Measurements from ENCODE around the gene NACC1.
A peak's percentile ranks its signal among the peaks of the same experiment; 100 is the strongest.

Gene NACC1

GRCh38 chr19:13163609-13164342 is 45.7 kb downstream of the NACC1 start (continued):
- peak; percentile 75 for TF ChIP-seq PRDM10 (tag by site-specific recombination; IDR thresholded peaks at IDR 0.05)
- no peak for TF ChIP-seq ZNF660 (tag by site-specific recombination; IDR thresholded peaks at IDR 0.05)
- peak; percentile 40; the same call in 1 of the 2 replicates for TF ChIP-seq ZFHX2 (tag by site-specific recombination; conservative IDR thresholded peaks at IDR 0.05)
- TF ChIP-seq ZBTB49 (tag by site-specific recombination; IDR thresholded peaks at IDR 0.05; ENCODE audit: low read depth): no peak
- no peak for TF ChIP-seq ZNF239 (tag by site-specific recombination; IDR thresholded peaks at IDR 0.05)
- 0 out of 2 replicates have a peak, but pooled peaks have one; percentile 7 for TF ChIP-seq ZNF2 (tag by site-specific recombination; IDR thresholded peaks at IDR 0.05)
- TF ChIP-seq, protein P1, sequence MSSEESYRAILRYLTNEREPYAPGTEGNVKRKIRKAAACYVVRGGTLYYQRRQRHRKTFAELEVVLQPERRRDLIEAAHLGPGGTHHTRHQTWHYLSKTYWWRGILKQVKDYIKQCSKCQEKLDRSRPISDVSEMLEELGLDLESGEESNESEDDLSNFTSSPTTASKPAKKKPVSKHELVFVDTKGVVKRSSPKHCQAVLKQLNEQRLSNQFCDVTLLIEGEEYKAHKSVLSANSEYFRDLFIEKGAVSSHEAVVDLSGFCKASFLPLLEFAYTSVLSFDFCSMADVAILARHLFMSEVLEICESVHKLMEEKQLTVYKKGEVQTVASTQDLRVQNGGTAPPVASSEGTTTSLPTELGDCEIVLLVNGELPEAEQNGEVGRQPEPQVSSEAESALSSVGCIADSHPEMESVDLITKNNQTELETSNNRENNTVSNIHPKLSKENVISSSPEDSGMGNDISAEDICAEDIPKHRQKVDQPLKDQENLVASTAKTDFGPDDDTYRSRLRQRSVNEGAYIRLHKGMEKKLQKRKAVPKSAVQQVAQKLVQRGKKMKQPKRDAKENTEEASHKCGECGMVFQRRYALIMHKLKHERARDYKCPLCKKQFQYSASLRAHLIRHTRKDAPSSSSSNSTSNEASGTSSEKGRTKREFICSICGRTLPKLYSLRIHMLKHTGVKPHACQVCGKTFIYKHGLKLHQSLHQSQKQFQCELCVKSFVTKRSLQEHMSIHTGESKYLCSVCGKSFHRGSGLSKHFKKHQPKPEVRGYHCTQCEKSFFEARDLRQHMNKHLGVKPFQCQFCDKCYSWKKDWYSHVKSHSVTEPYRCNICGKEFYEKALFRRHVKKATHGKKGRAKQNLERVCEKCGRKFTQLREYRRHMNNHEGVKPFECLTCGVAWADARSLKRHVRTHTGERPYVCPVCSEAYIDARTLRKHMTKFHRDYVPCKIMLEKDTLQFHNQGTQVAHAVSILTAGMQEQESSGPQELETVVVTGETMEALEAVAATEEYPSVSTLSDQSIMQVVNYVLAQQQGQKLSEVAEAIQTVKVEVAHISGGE (tag by site-specific recombination; conservative IDR thresholded peaks at IDR 0.05; ENCODE audit: low read depth): no peak
- TF ChIP-seq, protein P2, sequence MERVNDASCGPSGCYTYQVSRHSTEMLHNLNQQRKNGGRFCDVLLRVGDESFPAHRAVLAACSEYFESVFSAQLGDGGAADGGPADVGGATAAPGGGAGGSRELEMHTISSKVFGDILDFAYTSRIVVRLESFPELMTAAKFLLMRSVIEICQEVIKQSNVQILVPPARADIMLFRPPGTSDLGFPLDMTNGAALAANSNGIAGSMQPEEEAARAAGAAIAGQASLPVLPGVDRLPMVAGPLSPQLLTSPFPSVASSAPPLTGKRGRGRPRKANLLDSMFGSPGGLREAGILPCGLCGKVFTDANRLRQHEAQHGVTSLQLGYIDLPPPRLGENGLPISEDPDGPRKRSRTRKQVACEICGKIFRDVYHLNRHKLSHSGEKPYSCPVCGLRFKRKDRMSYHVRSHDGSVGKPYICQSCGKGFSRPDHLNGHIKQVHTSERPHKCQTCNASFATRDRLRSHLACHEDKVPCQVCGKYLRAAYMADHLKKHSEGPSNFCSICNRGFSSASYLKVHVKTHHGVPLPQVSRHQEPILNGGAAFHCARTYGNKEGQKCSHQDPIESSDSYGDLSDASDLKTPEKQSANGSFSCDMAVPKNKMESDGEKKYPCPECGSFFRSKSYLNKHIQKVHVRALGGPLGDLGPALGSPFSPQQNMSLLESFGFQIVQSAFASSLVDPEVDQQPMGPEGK (tag by site-specific recombination; IDR thresholded peaks at IDR 0.05): peak; percentile 63
- no peak for TF ChIP-seq ZNF274 (IDR thresholded peaks at IDR 0.05; ENCODE audit: low read length)
- no peak for TF ChIP-seq ZNF274 (tag by site-specific recombination; IDR thresholded peaks at IDR 0.05; ENCODE audit: borderline replicate concordance)
- no peak for TF ChIP-seq KLF8 (tag by site-specific recombination; IDR thresholded peaks at IDR 0.05)
- TF ChIP-seq FEZF1 (tag by site-specific recombination; IDR thresholded peaks at IDR 0.05): peak; percentile 38; the same call in 1 of the 2 replicates
- TF ChIP-seq ZNF76 (tag by site-specific recombination; IDR thresholded peaks at IDR 0.05; ENCODE audit: borderline replicate concordance, low read depth): peak; percentile 84
- TF ChIP-seq HIC1 (tag by site-specific recombination; IDR thresholded peaks at IDR 0.05): peak; percentile 90
- TF ChIP-seq, protein P3, sequence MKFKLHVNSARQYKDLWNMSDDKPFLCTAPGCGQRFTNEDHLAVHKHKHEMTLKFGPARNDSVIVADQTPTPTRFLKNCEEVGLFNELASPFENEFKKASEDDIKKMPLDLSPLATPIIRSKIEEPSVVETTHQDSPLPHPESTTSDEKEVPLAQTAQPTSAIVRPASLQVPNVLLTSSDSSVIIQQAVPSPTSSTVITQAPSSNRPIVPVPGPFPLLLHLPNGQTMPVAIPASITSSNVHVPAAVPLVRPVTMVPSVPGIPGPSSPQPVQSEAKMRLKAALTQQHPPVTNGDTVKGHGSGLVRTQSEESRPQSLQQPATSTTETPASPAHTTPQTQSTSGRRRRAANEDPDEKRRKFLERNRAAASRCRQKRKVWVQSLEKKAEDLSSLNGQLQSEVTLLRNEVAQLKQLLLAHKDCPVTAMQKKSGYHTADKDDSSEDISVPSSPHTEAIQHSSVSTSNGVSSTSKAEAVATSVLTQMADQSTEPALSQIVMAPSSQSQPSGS (tag by site-specific recombination; IDR thresholded peaks at IDR 0.05; ENCODE audit: low read depth): 0 out of 2 replicates have a peak, but pooled peaks have one; percentile 36
- peak; percentile 13 for TF ChIP-seq ZEB2 (tag by site-specific recombination; IDR thresholded peaks at IDR 0.05)
- TF ChIP-seq, protein P4, sequence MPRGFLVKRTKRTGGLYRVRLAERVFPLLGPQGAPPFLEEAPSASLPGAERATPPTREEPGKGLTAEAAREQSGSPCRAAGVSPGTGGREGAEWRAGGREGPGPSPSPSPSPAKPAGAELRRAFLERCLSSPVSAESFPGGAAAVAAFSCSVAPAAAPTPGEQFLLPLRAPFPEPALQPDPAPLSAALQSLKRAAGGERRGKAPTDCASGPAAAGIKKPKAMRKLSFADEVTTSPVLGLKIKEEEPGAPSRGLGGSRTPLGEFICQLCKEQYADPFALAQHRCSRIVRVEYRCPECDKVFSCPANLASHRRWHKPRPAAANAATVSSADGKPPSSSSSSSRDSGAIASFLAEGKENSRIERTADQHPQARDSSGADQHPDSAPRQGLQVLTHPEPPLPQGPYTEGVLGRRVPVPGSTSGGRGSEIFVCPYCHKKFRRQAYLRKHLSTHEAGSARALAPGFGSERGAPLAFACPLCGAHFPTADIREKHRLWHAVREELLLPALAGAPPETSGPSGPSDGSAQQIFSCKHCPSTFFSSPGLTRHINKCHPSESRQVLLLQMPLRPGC (tag by site-specific recombination; IDR thresholded peaks at IDR 0.05): peak; percentile 12; the same call in 1 of the 2 replicates
- TF ChIP-seq ZNF473 (tag by site-specific recombination; IDR thresholded peaks at IDR 0.05): no peak
- TF ChIP-seq ZBTB8A (tag by site-specific recombination; IDR thresholded peaks at IDR 0.05): no peak
- TF ChIP-seq ZNF423 (tag by site-specific recombination; IDR thresholded peaks at IDR 0.05): no peak
